ENCODE results near the gene SLIT3. TPM values are rescaled to one million over a fixed set of nuclear protein-coding genes. Genes with fewer than 3 reads are reported as not detected.

SLIT3 gene
- total RNA-seq, 2 donors from 2014 or later: 67.1 to 140 TPM

- intact Hi-C loops (cut with DNase I): no loop called here
- no peak for DNase-seq (ENCODE audit: low spot score)
Measured at GRCh38 chr5:168827636-168828035, 473.3 kb downstream of the SLIT3 start.

DNA sequence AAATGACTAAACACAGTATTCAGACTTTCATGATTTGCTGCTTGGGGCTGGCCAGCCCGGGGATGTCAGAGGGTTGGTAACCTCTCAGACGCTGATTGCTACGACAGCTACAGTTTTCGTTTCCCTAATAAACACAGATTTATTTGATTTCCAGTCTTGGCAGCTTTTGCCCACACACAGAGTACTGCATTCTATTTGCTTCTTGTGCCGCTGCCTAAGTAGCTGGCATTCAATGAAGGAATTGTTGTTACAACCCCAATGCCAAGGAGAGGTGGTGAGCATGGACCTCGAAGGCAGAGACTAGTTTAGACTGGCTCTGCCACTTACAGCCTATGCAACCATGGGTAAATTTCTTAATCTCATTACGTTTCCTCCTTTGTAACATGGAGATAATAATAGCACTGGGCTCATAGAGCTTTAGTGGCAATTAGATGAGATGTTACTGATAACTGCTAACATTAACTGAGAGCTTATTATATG lies 474.7 kb downstream of the SLIT3 start:
- intact Hi-C loops (cut with DNase I): no loop called here
- no peak for DNase-seq (ENCODE audit: low spot score)

DNA sequence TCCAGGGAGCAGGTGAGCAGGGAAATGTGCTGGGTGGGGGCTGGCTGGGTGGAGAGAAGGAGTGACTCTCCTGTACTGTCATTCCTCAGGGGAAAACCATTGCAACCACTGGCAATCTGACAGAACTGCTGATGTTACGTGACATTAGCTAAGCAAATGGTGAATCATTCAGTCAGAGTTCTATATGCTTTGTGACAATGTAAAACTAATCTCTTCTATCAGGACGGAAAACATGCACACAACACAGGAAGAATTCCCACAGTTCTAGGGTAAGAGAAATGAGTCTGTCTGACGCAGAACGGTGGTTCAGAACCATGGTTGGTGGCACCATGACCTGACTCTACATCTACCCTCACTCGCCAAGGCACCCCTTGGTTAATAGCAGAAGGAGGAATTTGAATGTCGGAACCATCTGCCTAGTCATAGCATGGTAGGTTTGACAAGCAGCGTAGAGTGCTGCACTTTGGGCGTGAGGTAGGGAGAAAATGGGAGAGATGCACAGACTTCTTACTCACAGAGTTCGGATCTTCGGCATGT lies 478.1 kb downstream of the SLIT3 start:
- DNase-seq (ENCODE audit: low spot score): no peak
- intact Hi-C loops (cut with DNase I): no loop called here

- DNase-seq (ENCODE audit: low spot score): no peak
- intact Hi-C loops (cut with DNase I): no loop called here
Measured at GRCh38 chr5:168822248-168822744, 478.6 kb downstream of the SLIT3 start.

DNA sequence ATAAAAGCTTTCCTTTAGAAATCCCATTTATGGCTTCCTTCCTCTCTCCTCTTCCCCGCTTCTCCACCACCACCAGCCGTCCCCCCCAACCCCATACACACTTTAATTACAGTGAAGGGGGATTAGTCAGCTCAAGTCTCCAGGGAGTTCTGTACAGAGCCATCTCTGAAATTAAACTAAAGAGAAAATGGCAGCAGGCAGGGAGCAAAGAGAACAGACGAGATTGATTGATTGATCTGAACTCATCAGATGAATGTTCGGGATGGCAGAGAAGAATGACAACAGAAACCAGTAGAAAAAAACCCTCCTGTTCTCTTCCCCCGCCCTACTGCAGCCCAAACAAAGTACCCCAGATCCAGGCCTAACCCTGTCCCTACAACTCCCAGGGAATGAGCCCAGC lies 480.1 kb downstream of the SLIT3 start:
- intact Hi-C loops (cut with DNase I): no loop called here
- no peak for DNase-seq (ENCODE audit: low spot score)

DNA sequence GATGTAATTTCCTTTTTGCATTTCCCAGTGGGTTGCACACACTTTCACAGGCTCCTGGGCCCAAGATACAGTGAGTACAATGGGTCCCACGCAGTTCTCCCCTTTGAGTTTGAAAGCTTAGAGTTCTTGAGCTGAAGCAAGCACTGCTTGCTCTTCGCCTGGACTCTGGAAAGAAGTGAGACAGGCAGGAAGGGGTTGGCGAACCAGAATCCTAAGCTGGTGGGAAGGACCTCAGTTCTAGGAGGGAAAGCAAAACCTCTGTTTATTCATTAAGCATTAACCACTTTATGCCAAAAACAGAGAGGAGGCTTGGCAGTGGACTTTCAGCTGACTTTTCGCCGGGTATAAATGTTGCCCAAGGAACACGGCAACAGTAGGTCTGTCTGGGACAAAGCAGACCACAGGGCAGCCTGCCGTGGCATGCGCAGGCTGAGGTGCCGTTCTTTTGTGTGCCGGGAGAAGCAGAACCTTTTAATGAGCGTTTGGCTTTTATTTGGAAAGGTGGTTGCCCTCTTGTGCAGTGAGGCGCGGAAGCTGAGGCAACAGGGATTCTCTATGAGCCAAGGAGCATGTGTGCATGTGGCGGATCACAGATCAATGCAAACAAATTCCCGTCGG lies 481.8 kb downstream of the SLIT3 start:
- intact Hi-C loops (cut with DNase I): no loop called here
- no peak for DNase-seq (ENCODE audit: low spot score)

- no peak for DNase-seq (ENCODE audit: low spot score)
- intact Hi-C loops (cut with DNase I): no loop called here
Measured at GRCh38 chr5:168818558-168818957, 482.4 kb downstream of the SLIT3 start.

- no peak for DNase-seq (ENCODE audit: low spot score)
Measured at GRCh38 chr5:168817591-168817990, 483.3 kb downstream of the SLIT3 start.

GRCh38 chr5:168816661-168817060 lies 484.3 kb downstream of the SLIT3 start:
- intact Hi-C loops (cut with DNase I): no loop called here
- no peak for DNase-seq (ENCODE audit: low spot score)

More at GRCh38 chr5:168817591-168817990, 483.3 kb downstream of the SLIT3 start:
- intact Hi-C loops (cut with DNase I): no loop called here

GRCh38 chr5:168813184-168813968 lies 487.6 kb downstream of the SLIT3 start:
- no peak for DNase-seq (ENCODE audit: low spot score)
- intact Hi-C loops (cut with DNase I): no loop called here

DNA sequence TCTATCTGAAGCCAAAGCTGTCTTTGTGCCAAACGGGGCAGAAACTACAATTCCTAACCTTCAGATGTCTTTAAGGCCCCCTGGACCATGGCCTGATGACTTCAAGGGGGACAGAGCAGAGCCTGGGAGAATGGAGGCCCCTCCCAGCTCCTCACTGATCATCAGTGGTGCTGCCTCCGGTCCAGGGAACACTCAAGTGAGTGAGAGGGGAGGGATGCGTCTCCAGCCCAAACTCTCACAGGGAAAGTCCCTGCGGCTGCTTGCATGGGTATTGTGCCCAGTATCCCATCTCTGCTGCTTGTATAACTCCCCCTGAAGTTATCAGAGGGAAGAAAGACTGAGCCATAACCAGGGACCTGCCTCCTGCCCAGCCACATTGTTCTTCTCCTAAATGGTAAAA lies 490.3 kb downstream of the SLIT3 start:
- no peak for DNase-seq (ENCODE audit: low spot score)
- intact Hi-C loops (cut with DNase I): no loop called here

GRCh38 chr5:168809218-168809617 lies 491.7 kb downstream of the SLIT3 start:
- intact Hi-C loops (cut with DNase I): loop anchor here in 1 of 2 donors (5.0 kb wide), 1 partner anchor 1508 kb away; no protein-coding TSS in a partner anchor
- DNase-seq (ENCODE audit: low spot score): no peak

DNA sequence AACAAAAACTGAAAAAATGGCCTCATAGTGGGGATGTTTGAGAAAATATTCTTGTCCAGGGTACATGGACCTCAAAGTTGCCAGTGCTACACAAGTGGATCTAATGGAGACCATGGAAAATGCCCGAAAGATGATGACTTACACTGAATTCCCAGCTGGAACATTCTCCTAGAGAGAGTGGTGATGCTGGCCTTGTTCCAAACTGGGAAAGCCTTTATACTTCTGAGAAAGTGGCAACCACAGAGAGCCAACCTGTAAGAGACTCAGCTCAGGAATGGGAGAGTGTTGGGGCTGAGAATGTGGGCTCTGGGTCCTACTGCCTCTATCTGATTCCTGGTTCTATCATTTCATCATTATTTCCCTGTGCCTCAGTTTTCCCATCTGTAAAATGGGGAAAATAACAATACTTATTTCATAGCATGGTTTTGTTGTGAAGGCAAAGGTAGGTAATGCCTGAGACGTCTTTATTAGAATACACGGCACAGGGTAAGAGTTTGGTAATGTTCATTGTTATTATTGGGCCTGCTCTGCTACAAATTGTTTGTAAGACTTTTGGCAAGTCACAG lies 492.8 kb downstream of the SLIT3 start:
- intact Hi-C loops (cut with DNase I): loop anchor here in 1 of 2 donors (5.0 kb wide), 1 partner anchor 1509 kb away; no protein-coding TSS in a partner anchor
- no peak for DNase-seq (ENCODE audit: low spot score)

- intact Hi-C loops (cut with DNase I): loop anchor here in 1 of 2 donors (5.0 kb wide), 1 partner anchor 1510 kb away; no protein-coding TSS in a partner anchor
Measured at GRCh38 chr5:168807287-168807686, 493.7 kb downstream of the SLIT3 start.

DNA sequence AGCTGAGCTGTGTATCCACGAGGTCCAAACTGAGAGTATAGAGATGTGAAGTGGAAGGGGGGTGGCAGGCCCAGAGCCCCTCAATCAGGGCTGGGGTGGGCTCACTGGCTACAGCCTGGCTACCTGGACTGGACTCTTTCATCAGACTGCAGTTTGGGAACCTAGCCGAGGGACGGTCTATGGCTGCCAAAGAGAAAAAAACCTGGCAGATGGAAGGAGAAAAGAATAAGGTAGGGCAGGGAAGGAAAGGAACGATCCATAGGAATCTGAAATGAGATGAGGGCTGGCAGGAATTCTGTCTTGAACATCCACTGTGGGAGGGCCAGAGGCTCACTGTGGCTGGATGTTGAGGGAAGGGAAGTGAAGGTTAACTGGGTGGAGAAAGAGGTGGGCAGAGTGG lies 497.4 kb downstream of the SLIT3 start:
- intact Hi-C loops (cut with DNase I): no loop called here
- no peak for DNase-seq (ENCODE audit: low spot score)

More at GRCh38 chr5:168807287-168807686, 493.7 kb downstream of the SLIT3 start:
- no peak for DNase-seq (ENCODE audit: low spot score)

DNA sequence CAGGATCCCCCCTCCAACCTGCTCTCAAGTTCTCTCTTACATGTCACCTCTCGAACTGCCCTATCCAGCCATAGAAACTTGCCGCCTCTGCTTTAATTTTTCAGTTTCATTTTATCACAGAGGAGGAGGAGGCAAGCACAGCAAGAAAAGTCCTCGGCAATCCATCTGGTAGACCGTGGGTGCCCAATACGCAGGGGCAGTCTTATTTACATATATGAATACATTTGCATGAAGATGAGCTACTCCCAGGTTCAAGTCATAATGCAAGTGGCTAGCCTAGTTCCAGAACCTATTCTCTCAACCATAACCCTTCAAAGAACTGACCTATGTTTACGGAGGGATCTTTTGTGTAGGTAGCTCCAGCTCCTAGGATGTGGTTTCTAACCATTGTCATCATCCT lies 498.6 kb downstream of the SLIT3 start:
- no peak for DNase-seq (ENCODE audit: low spot score)
- intact Hi-C loops (cut with DNase I): no loop called here

DNA sequence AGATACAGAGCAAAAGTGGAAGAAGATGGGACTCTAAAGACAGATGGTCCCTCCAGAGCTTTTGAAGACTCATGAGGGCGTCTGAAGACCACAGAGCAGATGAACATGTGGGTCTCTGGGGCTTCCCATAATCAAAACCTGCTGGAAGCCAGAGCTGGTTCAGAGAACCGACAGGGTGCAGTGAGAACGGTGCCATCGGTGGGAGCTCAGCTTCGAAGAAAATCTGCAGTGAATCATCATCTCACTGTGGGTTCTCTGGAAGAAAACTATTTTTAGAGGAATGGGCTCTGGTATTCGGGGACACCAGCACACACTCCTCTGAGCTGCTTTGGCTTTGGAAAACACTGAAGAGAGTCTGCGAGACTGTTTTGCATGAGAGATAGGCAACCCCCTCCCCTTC lies 499.4 kb downstream of the SLIT3 start:
- no peak for DNase-seq (ENCODE audit: low spot score)
- intact Hi-C loops (cut with DNase I): no loop called here

DNA sequence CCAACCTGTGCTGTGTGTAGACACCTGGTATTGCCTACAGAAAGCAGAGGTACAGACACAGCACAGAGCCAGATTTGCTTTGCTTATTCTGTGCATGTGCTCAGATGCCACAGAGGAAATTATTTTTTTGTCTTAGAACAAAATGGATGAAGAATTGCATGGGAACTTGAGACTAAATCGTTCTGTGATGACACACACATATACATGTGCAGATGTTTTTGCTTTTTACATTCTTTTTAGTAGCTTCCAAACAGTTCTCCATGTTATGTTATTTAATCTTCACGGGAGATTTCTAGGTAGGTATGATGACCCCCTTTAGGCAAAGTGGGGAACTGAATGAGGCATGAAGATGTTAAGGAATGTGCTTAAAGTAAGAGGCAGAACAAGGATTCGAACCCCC lies 500.2 kb downstream of the SLIT3 start:
- intact Hi-C loops (cut with DNase I): no loop called here
- DNase-seq (ENCODE audit: low spot score): no peak

GRCh38 chr5:168798065-168799023 lies 502.6 kb downstream of the SLIT3 start:
- intact Hi-C loops (cut with DNase I): loop anchor here in 1 of 2 donors (10.0 kb wide), 1 partner anchor 636 kb away; no protein-coding TSS in a partner anchor
- DNase-seq (ENCODE audit: low spot score): no peak
